VCaP (cell line): ENCODE data around the gene RAB3IP.
"Not testable (repeated sequence)": the region's sequence is repeated elsewhere in the genome, so short reads cannot be mapped to it uniquely, and the experiment has no call there.

Source experiments
- H3K27ac ChIP-seq: fragments of 450-650 bp; 2 replicates; pipeline ENCODE4 v1.5.1; 2017
- TF ChIP-seq, protein P1 (sequence below): fragments of 450-650 bp; conservative IDR thresholded peaks from 2 replicates; pipeline ENCODE4 v1.5.1; 2017; ENCODE audit warnings: mild to moderate bottlenecking, moderate library complexity

RAB3IP gene

DNA sequence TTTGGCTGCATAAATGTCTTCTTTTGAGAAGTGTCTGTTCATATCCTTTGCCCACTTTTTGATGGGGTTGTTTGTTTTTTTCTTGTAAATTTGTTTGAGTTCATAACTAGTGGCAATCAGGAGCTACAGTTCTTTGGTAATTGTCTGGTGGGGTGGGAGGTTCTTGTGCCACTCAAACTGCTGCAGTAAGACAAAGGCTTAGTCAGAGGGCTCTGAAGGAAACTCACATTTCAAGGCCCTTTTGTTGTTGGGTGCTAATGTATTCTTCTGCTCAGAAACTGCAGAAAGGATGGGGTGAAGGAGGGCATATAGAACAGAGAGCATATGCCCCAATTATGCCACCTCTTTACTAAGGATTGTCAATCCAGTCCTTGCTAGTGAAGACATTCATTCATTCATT, 108.3 kb downstream of the RAB3IP start:
- TF ChIP-seq, protein P1, sequence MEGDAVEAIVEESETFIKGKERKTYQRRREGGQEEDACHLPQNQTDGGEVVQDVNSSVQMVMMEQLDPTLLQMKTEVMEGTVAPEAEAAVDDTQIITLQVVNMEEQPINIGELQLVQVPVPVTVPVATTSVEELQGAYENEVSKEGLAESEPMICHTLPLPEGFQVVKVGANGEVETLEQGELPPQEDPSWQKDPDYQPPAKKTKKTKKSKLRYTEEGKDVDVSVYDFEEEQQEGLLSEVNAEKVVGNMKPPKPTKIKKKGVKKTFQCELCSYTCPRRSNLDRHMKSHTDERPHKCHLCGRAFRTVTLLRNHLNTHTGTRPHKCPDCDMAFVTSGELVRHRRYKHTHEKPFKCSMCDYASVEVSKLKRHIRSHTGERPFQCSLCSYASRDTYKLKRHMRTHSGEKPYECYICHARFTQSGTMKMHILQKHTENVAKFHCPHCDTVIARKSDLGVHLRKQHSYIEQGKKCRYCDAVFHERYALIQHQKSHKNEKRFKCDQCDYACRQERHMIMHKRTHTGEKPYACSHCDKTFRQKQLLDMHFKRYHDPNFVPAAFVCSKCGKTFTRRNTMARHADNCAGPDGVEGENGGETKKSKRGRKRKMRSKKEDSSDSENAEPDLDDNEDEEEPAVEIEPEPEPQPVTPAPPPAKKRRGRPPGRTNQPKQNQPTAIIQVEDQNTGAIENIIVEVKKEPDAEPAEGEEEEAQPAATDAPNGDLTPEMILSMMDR, result no peak
- H3K27ac ChIP-seq, result no peak overlapping the region

DNA sequence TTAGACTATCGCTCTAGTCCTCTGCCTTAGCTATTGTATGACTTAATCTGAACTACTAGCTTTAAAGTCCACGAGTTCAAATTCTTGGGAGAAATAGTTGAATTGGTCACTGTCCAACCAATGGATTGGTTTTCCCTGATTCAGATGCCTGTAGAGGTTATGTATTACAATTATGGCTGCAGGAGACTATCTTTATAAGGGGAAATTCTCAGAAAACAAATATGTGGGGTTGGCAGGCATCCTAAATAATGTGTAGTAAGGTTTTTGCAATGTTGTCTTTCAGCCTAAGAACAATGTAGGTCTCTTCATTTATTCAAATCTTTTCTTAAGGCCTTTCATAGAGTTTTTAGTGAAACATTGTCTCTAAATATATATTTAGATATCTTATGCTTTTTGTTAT, 113.3 kb downstream of the RAB3IP start:
- H3K27ac ChIP-seq, result peak overlapping the region; percentile 23; the same call in 1 of the 2 replicates
- TF ChIP-seq, protein P1, result no peak

DNA sequence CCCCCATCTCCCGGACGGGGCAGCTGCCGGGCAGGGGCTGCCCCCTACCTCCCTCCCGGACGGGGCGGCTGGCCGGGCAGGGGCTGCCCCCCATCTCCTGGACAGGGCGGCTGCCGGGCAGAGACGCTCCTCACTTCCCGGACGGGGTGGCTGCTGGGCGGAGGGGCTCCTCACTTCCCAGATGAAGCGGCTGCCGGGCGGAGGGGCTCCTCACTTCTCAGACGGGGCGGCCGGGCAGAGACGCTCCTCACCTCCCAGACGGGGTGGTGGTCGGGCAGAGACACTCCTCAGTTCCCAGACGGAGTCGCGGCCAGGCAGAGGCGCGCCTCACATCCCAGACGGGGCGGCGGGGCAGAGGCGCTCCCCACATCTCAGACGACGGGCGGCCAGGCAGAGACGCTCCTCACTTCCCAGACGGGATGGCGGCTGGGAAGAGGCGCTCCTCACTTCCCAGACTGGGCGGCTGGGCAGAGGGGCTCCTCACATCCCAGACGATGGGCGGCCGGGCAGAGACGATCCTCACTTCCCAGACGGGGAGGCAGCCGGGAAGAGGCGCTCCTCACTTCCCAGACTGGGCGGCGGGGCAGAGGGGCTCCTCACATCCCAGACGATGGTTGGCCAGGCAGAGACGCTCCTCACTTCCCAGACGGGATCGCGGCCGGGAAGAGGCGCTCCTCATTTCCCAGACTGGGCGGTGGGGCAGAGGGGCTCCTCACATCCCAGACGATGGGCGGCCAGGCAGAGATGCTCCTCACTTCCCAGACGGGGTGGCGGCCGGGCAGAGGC, 114.7 kb downstream of the RAB3IP start:
- not testable (repeated sequence) for H3K27ac ChIP-seq

DNA sequence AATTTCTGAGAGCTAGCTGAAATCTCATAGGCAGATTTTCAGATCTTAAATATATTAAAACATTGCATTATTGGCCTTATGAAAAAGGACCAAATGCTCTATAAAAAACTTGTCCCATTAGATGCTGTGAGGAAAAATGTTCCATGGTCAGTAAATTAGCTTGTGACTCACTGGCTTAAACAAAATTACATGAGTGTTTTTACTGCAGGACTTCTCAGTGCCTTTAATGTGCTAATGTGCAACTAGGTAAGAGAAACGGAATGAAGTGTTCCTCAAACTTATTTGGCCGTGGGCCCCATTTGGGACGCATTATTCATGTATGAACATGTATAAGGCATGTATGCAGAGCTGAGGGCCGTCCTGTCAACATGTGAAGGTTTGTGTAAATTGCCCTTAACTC, 128.0 kb downstream of the RAB3IP start:
- no peak overlapping the region for H3K27ac ChIP-seq
- TF ChIP-seq, protein P1, result no peak

DNA sequence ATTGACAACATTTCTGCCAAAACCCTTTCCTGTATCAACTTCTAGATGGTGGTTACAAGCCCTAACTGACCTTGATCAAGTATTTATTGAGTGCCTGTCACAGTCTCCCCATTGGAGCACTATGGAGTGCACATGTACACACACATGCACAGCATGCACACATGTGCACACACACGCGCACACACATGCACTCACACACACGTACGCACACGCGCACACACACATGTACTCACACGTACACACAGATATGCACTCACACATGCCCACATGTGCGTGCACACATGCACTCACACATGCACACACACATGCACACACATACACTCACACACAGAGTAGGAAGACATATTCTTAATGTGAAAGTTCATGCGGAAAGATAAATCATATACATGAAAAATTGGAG, 130.0 kb downstream of the RAB3IP start:
- no peak overlapping the region for H3K27ac ChIP-seq
- TF ChIP-seq, protein P1, result no peak

DNA sequence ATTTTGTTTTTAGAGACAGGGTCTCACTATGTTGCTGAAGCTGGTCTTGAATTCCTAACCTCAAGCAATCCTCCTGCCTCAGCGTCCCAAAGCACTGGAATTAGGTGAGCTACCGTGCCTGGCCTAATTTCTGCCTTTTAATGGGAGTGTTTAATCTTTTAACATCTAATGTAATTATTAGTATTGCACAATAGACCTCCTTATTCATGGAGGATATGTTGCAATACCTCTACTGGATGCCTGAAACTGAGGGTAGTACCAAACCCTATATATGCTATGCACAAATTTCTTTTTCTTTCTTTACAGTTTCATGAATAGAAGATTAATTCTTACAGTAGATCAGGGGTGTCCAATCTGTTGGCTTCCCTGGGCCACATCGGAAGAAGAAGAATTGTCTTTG, 134.1 kb downstream of the RAB3IP start:
- H3K27ac ChIP-seq, result no peak overlapping the region
- TF ChIP-seq, protein P1, result no peak
